ENCODE measurements around the gene TNRC6A.

DNA sequence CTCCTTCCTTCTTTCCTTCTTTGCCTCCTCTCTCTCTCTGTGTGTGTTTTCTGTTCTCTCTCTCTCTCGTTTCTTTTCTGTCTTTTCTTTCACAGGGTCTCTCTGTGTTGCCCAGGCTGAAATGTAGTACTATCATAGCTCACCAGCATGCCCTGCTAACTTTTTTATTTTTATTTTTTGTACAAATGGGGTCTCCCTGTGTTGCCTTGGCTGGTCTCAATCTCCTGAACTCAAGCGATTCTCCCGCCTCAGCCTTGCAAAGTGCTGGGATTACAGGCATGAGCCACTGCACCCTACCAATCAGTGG lies 117.9 kb downstream of the TNRC6A start:
- TF ChIP-seq EZH2 (IDR thresholded peaks at IDR 0.05; ENCODE audit: insufficient read depth, poor library complexity, severe bottlenecking) = no peak
- no peak for TF ChIP-seq EZH2phosphoT487 (IDR thresholded peaks at IDR 0.05; ENCODE audit: insufficient read depth, low read depth)
